Stimulated activated CD8-positive, alpha-beta memory T cell treated with anti-CD3 and anti-CD28 coated beads, Interleukin-4, amount 100 ng/mL, for 48 hours (primary cell): Measurements from ENCODE around the gene AKR7A2.
A peak's percentile ranks its signal among the peaks of the same experiment; 100 is the strongest.

ENCODE experiments used
- DNase-seq: peaks from one replicate; pipeline ENCODE4 v3.0.0-alpha.2; 2020

AKR7A2 gene

GRCh38 chr1:19342894-19343616 lies 31.1 kb upstream of the AKR7A2 start:
- DNase-seq, result no peak

- DNase-seq, result no peak
These were observed 30.3 kb upstream of the AKR7A2 start for GRCh38 chr1:19342062-19342750.

- peak; percentile 90 for DNase-seq
These were observed 29.5 kb upstream of the AKR7A2 start for GRCh38 chr1:19341201-19342061.

- no peak for DNase-seq
These were observed 28.5 kb upstream of the AKR7A2 start for GRCh38 chr1:19340387-19340937.

GRCh38 chr1:19339214-19339861 lies 27.4 kb upstream of the AKR7A2 start:
- no peak for DNase-seq

GRCh38 chr1:19338323-19338762 lies 26.4 kb upstream of the AKR7A2 start:
- no peak for DNase-seq

GRCh38 chr1:19337289-19337688 lies 25.3 kb upstream of the AKR7A2 start:
- no peak for DNase-seq

GRCh38 chr1:19336543-19336942 lies 24.6 kb upstream of the AKR7A2 start:
- peak; percentile 79 for DNase-seq

- peak; percentile 32 for DNase-seq
These were observed 21.8 kb upstream of the AKR7A2 start for GRCh38 chr1:19333587-19334354.

- DNase-seq, result no peak
These were observed 20.9 kb upstream of the AKR7A2 start for GRCh38 chr1:19332832-19333231.

GRCh38 chr1:19331262-19331878 lies 19.4 kb upstream of the AKR7A2 start:
- no peak for DNase-seq

- no peak for DNase-seq
These were observed 18.6 kb upstream of the AKR7A2 start for GRCh38 chr1:19330449-19331135.

- DNase-seq, result no peak
These were observed 17.7 kb upstream of the AKR7A2 start for GRCh38 chr1:19329611-19330010.

GRCh38 chr1:19329188-19329587 lies 17.2 kb upstream of the AKR7A2 start:
- no peak for DNase-seq

GRCh38 chr1:19328486-19328885 lies 16.5 kb upstream of the AKR7A2 start:
- no peak for DNase-seq

- no peak for DNase-seq
These were observed 15.8 kb upstream of the AKR7A2 start for GRCh38 chr1:19327736-19328135.

- no peak for DNase-seq
These were observed 15.4 kb upstream of the AKR7A2 start for GRCh38 chr1:19327301-19327700.

- DNase-seq, result no peak
These were observed 14.8 kb upstream of the AKR7A2 start for GRCh38 chr1:19326748-19327065.

GRCh38 chr1:19325958-19326747 lies 14.2 kb upstream of the AKR7A2 start:
- DNase-seq, result no peak

GRCh38 chr1:19325368-19325957 lies 13.5 kb upstream of the AKR7A2 start:
- DNase-seq, result no peak
